Dedifferentiated amniotic fluid mesenchymal stem cell (primary cell): ENCODE measurements around the gene KRI1.
"Not testable (repeated sequence)": the region's sequence is repeated elsewhere in the genome, so short reads cannot be mapped to it uniquely, and the experiment has no call there.

Source experiments
- DNase-seq: peaks from one replicate; pipeline ENCODE4 v3.0.0-alpha.2; 2016; ENCODE audit errors: extremely low spot score

The KRI1 gene

GRCh38 chr19:10550336-10550735 lies 15.5 kb downstream of the KRI1 start:
- no peak for DNase-seq

- DNase-seq = no peak
Observed at GRCh38 chr19:10549733-10550132, 16.1 kb downstream of the KRI1 start.

- no peak for DNase-seq
Observed at GRCh38 chr19:10548746-10549276, 17.0 kb downstream of the KRI1 start.

DNA sequence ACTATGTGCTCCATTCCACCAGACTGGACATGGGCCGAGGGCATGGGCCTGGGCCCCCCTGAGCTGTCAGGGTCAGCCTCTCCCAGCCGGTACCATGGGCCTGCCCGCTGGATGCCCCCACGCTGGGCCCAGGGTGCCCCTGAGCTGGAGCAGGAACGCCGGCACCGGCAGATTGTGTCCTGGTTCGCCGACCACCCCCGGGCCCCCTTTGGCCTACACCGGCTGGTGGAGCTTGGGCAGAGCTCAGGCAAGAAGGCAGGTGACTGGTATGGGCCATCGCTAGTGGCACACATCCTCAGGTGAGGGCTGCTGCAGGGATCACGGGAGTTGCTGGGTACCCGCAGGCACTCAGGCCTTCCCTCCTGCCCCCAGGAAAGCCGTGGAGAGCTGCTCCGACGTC lies 19.0 kb downstream of the KRI1 start:
- DNase-seq = no peak

GRCh38 chr19:10544753-10545251 lies 21.0 kb downstream of the KRI1 start:
- DNase-seq = no peak

GRCh38 chr19:10544242-10544752 lies 21.5 kb downstream of the KRI1 start:
- DNase-seq = no peak

GRCh38 chr19:10543420-10544241 lies 22.2 kb downstream of the KRI1 start, which contains the start of gene ATG4D:
ATG4D (plus strand) TSS chr19:10543904; CDS start chr19:10544091, 187 bp downstream.
- DNase-seq = peak; percentile 52

- no peak for DNase-seq
Observed at GRCh38 chr19:10543059-10543419, 22.8 kb downstream of the KRI1 start.

DNA sequence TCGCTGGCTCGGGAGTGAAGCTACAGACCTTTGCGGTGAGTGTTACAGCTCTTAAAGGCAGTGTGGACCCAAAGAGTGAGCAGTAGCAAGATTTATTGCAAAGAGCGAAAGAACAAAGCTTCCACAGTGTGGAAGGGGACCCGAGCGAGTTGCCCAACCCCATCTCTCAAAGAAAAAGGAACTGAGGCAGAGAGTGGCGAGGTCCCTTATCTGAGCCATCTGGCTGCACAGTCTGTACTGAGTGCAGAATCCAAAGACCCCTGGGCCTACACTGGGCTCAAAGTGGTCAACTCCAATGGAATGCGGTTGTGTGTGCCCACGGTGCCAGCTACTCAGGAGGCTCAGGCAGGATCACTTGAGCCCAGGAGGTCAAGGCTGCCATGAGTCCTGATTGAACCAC lies 26.8 kb downstream of the KRI1 start:
- not testable (repeated sequence) for DNase-seq

GRCh38 chr19:10538204-10538983 lies 27.4 kb downstream of the KRI1 start:
- no peak for DNase-seq

DNA sequence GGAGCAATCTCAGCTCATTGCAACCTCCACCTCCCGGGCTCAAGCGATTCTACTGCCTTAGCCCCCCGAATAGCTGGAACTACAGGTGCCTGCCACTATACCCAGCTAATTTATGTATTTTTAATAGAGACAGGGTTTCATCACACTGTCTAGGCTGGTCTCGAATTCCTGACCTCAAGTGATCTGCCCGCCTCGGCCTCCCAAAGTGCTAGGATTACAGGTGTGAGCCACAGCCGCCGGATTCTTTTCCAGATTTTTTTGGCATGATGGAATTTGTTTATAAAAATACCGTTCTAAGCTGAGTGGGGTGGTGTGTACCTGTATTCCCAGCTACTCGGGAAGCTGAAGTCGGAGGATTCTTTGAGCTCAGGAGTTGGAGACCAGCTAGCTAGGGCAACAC lies 28.1 kb downstream of the KRI1 start:
- DNase-seq = no peak

GRCh38 chr19:10535613-10536012 lies 30.2 kb downstream of the KRI1 start:
- no peak for DNase-seq

GRCh38 chr19:10533646-10534386 lies 32.0 kb downstream of the KRI1 start:
- DNase-seq = peak; percentile 92

DNA sequence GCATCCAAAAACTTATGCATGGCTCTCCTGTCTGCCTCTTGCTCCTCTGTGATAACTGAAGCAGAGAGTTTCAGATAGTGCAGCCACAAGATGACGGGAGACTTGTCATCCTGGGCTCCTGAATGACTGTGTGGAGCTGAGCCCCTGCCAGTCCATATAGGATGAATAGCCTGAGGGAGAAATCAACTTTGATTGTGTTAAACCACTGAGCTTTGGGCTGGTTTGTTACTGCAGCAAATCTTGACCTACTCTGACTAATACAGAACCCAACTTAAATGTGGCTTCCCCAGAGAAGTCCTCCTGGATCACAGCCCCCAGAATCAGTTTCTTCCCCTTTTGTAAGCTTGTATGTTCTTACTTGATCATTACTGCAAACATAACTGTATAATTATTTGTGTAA lies 33.4 kb downstream of the KRI1 start:
- no peak for DNase-seq

DNA sequence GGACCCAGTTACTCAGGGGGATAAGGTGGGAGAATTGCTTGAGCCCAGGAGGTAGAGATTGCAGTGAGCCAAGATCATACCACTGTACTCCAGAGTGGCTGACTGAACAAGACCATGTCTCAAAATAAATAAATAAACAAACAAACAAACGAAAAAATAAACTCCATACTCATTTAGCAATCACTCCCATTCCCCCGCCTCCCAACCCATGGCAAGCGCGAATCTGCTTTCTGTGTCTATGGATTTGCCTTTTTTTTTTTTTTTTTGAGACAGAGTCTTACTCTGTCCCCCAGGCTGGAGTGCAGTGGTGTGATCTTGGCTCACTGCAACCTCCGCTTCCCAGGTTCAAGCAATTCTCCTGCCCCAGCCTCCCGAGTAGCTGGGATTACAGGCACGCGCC lies 38.9 kb downstream of the KRI1 start:
- not testable (repeated sequence) for DNase-seq

DNA sequence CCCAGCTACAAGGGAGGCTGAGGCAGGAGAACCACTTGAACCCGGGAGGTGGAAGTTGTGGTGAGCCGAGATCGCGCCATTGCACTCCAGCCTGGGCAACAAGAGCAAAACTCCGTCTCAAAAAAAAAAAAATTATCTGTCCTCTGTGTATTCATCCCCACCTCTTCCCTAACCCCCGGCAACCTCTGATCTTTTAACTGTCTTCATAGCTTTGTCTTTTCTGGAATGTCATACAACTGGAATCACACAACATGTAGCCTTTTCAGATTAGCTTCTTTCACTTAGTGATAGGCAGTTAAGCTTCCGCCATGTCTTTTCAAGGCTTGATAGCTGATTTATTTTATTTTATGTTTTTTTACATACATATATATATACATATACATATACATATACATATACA lies 40.2 kb downstream of the KRI1 start:
- DNase-seq = no peak

DNA sequence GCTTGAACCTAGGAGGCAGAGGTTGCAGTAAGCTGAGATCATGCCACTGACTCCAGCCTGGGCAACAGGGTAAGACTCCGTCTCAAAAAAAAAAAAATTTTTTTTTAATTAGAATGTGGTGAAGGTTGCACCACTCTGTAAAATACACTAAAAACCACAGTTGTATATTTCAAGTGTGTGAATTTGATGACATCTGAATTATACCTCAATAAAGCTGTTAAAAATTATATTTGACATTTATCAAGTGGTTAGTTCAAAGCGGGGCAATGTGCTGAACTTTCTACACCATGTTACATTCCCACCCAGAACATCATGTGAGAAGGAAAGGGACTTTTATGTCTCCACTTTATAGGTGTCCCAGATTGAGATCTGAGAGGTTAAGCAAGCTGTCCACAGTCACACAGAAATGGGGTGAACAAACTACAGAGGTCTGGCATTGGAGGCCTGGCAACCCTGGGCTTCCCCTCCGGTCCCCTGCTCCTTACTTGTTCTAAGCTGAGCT lies 42.6 kb downstream of the KRI1 start:
- no peak for DNase-seq

DNA sequence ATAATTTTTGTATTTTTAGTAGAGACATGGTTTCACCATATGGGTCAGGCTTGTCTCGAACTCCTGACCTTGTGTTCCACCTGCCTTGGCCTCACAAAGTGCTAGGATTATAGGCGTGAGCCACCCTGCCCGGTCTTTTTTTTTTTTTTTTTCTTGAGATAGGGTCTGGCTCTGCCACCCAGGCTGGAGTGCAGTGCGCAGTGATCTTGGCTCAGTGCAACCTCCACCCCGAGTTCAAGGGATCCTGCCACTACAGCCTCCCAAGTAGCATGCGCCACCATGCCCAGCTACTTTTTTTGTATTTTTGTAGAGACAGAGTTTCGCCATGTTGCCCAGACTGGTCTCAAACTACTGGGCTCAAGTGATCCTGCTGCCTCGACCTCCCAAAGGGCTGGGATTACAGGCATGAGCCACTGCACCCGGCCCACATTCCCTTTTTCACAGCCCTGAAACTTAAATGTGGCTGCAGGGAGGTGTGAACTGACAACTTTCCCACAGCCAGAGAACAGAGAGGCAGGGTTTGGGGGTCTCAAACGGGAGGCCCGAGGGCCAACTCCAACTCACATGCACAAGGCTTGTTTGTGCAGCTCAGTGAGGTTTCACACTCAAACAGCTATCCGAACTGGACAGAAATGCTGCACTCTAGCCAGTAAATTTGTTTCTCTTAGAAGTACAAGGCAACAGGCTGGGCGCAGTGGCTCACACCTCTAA lies 44.2 kb downstream of the KRI1 start:
- no peak for DNase-seq

DNA sequence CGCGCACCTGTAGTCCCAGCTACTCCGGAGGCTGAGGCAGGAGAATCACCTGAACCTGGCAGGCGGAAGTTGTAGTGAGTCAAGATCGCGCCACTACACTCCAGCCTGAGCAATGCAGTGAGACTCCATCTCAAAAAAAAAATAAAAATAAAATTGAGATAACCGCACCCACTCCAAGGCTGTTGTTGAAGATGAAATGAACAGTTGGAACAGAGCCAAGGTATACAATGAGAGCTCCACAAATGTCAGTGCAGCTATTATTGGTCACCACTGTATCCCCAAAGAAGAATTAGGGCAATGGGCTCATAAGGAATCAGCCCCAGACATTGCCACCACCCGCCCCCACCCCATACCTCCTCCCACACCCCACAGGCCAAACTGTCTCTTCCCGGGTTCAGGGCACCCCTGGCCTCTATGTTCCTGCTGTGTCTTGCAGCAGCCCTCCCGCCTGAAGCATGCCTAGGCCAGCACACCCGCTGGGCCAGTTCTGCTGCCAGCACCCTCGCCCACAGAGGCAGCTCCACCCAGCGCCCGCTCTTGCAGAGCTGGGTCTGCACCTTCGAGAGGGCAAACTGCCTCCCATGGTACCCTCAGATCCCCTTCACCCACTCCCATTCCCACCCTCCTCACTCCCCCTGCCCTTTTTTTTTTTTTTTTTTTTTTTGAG lies 45.0 kb downstream of the KRI1 start:
- DNase-seq = no peak

DNA sequence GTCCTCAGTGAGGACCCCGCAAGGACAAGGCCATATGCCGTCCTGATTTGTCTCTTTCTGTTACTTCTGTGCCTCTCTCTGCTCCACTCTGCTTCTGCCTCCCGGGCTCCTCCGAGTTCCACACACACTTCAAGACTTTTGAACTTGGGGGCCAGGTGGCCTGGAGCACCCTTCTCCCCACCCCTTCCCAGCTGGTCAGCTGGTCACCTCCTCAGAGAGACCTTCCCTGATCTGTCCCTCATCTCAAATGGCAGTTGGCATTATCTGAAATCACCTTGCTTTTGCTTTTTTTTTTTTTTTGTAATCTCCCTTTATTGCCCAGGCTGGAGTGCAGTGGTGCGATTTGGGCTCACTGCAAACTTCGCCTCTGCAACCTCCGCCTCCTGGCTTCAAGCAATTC lies 46.4 kb downstream of the KRI1 start:
- DNase-seq = no peak
